Measurements from ENCODE around the gene SGPL1.

- TF ChIP-seq TARDBP (IDR thresholded peaks at IDR 0.05; ENCODE audit: borderline replicate concordance) (no peak), SPI1 (IDR thresholded peaks at IDR 0.05; ENCODE audit: borderline replicate concordance, insufficient read depth, low read depth, low read length) (no peak), BHLHE40 (IDR thresholded peaks at IDR 0.05; ENCODE audit: borderline replicate concordance in 1 of 2, low read depth in 2 of 2, low read length in 1 of 2) (no peak), POLR2AphosphoS5 (IDR thresholded peaks at IDR 0.05; ENCODE audit: low read length) (no peak), ZBTB33 (IDR thresholded peaks at IDR 0.05) (no peak), RFX5 (IDR thresholded peaks at IDR 0.05; ENCODE audit: low read depth, low read length) (no peak), FOXK2 (IDR thresholded peaks at IDR 0.05) (no peak), ZNF274 (IDR thresholded peaks at IDR 0.05; ENCODE audit: insufficient read depth, insufficient read length) (no peak), ESRRA (IDR thresholded peaks at IDR 0.05; ENCODE audit: low read length) (no peak), POLR2A (IDR thresholded peaks at IDR 0.05; ENCODE audit: low read depth, low read length) (no peak)
- TF ChIP-seq, protein P1, sequence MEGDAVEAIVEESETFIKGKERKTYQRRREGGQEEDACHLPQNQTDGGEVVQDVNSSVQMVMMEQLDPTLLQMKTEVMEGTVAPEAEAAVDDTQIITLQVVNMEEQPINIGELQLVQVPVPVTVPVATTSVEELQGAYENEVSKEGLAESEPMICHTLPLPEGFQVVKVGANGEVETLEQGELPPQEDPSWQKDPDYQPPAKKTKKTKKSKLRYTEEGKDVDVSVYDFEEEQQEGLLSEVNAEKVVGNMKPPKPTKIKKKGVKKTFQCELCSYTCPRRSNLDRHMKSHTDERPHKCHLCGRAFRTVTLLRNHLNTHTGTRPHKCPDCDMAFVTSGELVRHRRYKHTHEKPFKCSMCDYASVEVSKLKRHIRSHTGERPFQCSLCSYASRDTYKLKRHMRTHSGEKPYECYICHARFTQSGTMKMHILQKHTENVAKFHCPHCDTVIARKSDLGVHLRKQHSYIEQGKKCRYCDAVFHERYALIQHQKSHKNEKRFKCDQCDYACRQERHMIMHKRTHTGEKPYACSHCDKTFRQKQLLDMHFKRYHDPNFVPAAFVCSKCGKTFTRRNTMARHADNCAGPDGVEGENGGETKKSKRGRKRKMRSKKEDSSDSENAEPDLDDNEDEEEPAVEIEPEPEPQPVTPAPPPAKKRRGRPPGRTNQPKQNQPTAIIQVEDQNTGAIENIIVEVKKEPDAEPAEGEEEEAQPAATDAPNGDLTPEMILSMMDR (IDR thresholded peaks at IDR 0.05 in 2 of 3, conservative IDR thresholded peaks at IDR 0.05 in 1 of 3; ENCODE audit: control insufficient read depth in 2 of 3, extremely low read depth in 1 of 3, insufficient read depth in 1 of 3, low read depth in 3 of 3, low read length in 3 of 3) = no peak
- TF ChIP-seq, protein P2, sequence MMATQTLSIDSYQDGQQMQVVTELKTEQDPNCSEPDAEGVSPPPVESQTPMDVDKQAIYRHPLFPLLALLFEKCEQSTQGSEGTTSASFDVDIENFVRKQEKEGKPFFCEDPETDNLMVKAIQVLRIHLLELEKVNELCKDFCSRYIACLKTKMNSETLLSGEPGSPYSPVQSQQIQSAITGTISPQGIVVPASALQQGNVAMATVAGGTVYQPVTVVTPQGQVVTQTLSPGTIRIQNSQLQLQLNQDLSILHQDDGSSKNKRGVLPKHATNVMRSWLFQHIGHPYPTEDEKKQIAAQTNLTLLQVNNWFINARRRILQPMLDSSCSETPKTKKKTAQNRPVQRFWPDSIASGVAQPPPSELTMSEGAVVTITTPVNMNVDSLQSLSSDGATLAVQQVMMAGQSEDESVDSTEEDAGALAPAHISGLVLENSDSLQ (IDR thresholded peaks at IDR 0.05) = no peak
- TF ChIP-seq, protein P3, sequence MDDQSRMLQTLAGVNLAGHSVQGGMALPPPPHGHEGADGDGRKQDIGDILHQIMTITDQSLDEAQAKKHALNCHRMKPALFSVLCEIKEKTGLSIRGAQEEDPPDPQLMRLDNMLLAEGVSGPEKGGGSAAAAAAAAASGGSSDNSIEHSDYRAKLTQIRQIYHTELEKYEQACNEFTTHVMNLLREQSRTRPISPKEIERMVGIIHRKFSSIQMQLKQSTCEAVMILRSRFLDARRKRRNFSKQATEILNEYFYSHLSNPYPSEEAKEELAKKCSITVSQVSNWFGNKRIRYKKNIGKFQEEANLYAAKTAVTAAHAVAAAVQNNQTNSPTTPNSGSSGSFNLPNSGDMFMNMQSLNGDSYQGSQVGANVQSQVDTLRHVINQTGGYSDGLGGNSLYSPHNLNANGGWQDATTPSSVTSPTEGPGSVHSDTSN (IDR thresholded peaks at IDR 0.05; ENCODE audit: insufficient replicate concordance, low read depth, low read length) = no peak
- TF ChIP-seq, protein P4, sequence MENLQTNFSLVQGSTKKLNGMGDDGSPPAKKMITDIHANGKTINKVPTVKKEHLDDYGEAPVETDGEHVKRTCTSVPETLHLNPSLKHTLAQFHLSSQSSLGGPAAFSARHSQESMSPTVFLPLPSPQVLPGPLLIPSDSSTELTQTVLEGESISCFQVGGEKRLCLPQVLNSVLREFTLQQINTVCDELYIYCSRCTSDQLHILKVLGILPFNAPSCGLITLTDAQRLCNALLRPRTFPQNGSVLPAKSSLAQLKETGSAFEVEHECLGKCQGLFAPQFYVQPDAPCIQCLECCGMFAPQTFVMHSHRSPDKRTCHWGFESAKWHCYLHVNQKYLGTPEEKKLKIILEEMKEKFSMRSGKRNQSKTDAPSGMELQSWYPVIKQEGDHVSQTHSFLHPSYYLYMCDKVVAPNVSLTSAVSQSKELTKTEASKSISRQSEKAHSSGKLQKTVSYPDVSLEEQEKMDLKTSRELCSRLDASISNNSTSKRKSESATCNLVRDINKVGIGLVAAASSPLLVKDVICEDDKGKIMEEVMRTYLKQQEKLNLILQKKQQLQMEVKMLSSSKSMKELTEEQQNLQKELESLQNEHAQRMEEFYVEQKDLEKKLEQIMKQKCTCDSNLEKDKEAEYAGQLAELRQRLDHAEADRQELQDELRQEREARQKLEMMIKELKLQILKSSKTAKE (IDR thresholded peaks at IDR 0.05; ENCODE audit: low read depth, poor library complexity, severe bottlenecking) = no peak
Observed at GRCh38 chr10:70892631-70893030, 76.9 kb downstream of the SGPL1 start.

All from GM12878 (cell line).